Stimulated activated CD8-positive, alpha-beta memory T cell treated with anti-CD3 and anti-CD28 coated beads, Interleukin-4, amount 100 ng/mL, for 4 hours (primary cell): ENCODE results near the gene LGR6.
A peak's percentile ranks its signal among the peaks of the same experiment; 100 is the strongest.
"Not testable (repeated sequence)": the region's sequence is repeated elsewhere in the genome, so short reads cannot be mapped to it uniquely, and the experiment has no call there.

Experiments
- DNase-seq, 2 donors: peaks; one replicate each; pipeline ENCODE4 v3.0.0-alpha.2; 2020; ENCODE audit warnings: low read depth in 2 of 2, low spot score in 1 of 2

The LGR6 gene

GRCh38 chr1:202158810-202159533, 34.6 kb upstream of the LGR6 start:
- no peak for DNase-seq

- peak; percentile 38 to 44 for DNase-seq
Observed at GRCh38 chr1:202159534-202160371, 33.8 kb upstream of the LGR6 start.

GRCh38 chr1:202160377-202160940, 33.1 kb upstream of the LGR6 start, which contains the start of gene PTPN7:
Gene PTPN7, minus strand, starts transcription at chr1:202160602. Its CDS starts 1,200 bp downstream, at chr1:202159402.
- DNase-seq, result peak; percentile 79 to 81

- no peak for DNase-seq
Observed at GRCh38 chr1:202161151-202162046, 32.2 kb upstream of the LGR6 start.

GRCh38 chr1:202162047-202162417, 31.6 kb upstream of the LGR6 start:
- DNase-seq, result peak; percentile 29 to 56

GRCh38 chr1:202162418-202163280, 30.9 kb upstream of the LGR6 start:
- no peak for DNase-seq

GRCh38 chr1:202163281-202164270, 30.0 kb upstream of the LGR6 start:
- DNase-seq, result no peak

- peak; percentile 53 to 68 for DNase-seq
Observed at GRCh38 chr1:202164271-202165037, 29.1 kb upstream of the LGR6 start.

GRCh38 chr1:202165267-202165941, 28.2 kb upstream of the LGR6 start:
- DNase-seq, result no peak

GRCh38 chr1:202165942-202166843, 27.4 kb upstream of the LGR6 start:
- DNase-seq, result no peak

GRCh38 chr1:202167054-202167453, 26.5 kb upstream of the LGR6 start:
- not testable (repeated sequence) for DNase-seq

GRCh38 chr1:202167708-202168415, 25.7 kb upstream of the LGR6 start:
- no peak for DNase-seq

- DNase-seq, result no peak
Observed at GRCh38 chr1:202168861-202169260, 24.7 kb upstream of the LGR6 start.

GRCh38 chr1:202170726-202171125, 22.9 kb upstream of the LGR6 start:
- no peak for DNase-seq

GRCh38 chr1:202171292-202172014, 22.1 kb upstream of the LGR6 start:
- DNase-seq, result no peak
